SHP77 (cell line): ENCODE measurements around the gene SELENOW.
"Not testable (repeated sequence)": the region's sequence is repeated elsewhere in the genome, so short reads cannot be mapped to it uniquely, and the experiment has no call there.

Source experiments
- DNase-seq, 2 experiments: peaks; one replicate each; lab custom pipeline; 2025; lab: John Stamatoyannopoulos, UW

The SELENOW gene

DNA sequence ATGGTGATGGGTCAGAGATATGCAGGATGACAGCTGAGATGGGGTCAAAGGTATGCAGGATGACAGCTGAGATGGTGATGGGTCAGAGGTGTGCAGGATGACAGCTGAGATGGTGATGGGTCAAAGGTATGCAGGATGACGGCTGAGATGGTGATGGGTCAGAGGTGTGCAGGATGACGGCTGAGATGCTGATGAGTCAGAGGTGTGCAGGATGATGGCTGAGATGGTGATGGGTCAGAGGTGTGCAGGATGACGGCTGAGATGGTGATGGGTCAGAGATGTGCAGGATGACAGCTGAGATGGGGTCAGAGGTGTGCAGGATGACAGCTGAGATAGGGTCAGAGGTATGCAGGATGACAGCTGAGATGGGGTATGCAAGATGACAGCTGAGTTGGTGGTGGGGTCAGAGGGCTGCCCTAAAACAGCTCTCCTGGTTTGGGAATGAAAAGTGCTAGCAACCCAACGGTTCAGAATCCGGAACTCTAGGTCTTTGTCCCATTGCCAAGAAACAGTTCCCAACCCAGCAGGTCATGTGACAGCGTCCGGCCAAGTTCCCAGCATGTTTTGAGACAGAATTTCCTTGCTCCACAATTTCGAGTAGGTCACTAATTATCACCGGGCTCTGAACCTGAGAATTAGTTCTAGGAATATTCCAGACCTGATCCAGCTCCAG is 3.2 kb downstream of the SELENOW start:
- DNase-seq: no peak

DNA sequence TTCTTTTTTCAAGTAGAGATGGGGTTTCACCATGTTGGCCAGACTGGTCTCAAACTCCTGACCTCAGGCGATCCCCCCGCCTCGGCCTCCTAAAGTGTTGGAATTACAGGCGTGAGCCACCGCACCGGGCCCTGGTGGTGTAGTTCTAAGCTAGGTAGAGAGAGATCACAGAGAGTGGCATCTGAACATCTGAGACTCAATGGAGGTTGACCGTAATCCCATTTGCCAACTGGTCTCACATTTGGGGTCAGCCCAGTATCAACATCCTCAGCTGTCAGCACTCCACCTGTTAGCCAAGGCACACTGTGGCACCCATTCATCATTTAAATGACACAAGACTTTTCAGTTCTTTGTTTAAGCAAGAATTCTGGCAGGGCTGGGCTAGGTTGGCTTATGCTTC is 8.1 kb downstream of the SELENOW start:
- DNase-seq: no peak

DNA sequence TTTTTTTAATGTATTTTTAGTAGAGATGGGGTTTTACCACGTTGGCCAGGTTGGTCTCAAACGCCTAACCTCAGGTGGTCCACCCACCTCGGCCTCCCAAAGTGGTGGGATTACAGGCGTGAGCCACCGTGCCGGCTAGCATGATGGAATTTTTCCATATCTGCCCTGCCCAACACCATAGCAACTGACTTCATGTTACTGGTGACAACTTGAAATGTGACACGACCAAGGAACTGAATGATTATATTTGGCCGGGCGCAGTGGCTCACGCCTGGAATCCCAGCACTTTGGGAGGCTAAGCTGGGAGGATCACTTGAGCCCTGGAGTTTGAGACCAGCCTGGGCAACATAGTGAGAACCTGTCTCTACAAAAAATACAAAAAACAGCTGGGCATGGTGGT is 8.8 kb downstream of the SELENOW start:
- DNase-seq: not testable (repeated sequence)

GRCh38 chr19:47789811-47790210 is 11.3 kb downstream of the SELENOW start:
- DNase-seq: not testable (repeated sequence)

- peak; percentile 57 to 78 for DNase-seq
Observed at GRCh38 chr19:47790398-47790814, 11.9 kb downstream of the SELENOW start.

DNA sequence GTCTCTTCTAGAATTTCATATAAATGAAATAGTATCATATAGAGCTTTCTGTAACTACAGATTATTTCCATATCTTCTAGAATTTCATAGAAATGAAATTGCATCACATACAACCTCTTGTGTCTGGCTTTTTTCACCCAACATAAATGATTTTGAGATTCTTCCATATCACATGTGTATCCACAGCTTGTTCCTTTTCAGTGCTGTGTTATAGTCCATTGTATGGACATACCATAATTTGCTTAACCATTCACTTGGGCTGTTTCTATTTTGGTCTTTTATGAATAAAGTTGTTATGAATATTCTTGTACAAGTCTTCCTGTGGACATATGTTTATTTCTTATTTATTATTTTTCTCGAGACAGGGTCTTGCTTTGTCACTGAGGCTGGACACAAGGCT is 14.1 kb downstream of the SELENOW start:
- DNase-seq: no peak

GRCh38 chr19:47794526-47794925 is 16.0 kb downstream of the SELENOW start:
- DNase-seq: no peak

DNA sequence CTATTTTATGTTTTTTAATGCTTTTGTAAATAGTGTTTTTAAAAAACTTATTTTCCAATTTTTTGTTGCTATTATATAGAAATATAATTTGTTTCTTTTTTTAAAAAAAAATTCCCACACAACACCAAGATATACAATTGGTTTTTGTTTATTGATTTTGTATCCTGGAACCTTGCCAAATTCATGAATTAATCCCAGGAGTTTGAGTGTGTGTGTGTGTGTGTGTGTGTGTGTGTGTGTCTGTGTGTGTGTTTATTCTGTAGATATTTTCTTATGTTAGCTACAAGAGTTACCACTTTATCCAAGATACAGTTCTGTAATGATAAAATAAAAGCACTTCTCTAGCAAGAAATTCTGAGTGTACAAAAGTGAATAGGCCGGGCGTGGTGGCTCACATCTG is 18.3 kb downstream of the SELENOW start:
- no peak for DNase-seq

- DNase-seq: no peak
Observed at GRCh38 chr19:47797996-47798903, 19.7 kb downstream of the SELENOW start.

DNA sequence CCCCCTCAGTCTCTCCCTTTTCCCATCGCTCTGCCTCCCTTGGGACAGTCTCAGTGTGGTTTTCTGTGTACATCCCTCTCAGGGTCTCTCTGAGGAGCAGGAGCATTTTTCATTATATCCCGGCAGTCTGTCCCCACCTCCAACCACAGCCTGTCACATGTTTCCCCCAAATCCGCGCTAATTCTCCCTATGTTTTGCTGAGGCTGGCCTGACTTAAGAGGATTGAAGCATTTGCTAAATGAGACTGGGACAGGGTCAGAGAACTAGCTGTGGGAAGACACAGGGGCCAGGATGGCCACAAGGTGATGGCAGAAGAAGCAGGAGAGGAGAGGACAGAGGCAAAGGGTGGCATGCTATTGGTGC is 20.4 kb downstream of the SELENOW start:
- DNase-seq: no peak

DNA sequence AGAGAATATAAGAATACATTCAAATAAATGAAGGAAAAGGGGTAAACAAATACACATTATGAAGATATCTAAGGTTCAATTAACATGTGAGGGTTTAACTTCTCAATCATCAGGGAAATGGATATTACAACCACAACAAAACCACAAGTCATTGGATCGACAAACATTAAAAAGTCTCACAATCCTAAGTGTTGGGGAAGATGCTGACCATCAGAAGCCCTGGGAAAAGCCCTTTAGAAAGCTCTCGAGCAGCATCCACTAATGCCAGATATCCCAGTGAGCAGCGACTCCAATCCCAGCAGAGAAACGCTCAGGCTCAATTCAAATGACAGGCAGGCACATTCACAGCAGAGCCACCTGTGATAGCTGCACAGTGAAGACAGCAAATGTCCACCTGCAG is 22.8 kb downstream of the SELENOW start:
- no peak for DNase-seq

DNA sequence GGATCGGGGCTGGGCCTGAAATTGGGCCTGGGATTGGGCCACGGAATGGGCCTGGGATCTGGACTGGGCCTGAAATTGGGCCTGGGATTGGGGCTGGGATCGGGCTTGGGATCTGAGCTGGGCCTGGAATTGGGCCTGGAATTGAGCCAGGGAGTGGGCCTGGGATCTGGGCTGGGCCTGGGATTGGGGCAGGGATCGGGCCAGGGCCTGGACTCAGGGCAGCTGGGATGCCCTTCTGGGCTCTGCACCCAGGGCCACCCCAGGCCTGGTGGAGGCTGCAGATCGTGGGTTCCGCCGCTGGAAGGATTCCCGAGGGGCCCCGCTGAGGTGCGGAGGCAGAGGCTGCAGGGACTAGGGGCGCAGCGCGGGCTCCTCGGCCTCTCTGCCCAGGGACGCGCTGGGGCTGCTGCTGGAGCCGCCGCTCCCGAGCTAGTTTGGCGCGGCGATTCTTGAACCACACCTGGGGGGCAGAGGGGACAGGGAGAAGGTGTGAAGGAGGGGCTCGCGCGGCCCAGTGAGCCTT is 24.1 kb downstream of the SELENOW start:
- no peak for DNase-seq

GRCh38 chr19:47803148-47803547 is 24.6 kb downstream of the SELENOW start:
- DNase-seq: not testable (repeated sequence)

- DNase-seq: not testable (repeated sequence)
Observed at GRCh38 chr19:47803671-47804070, 25.2 kb downstream of the SELENOW start.

- DNase-seq: not testable (repeated sequence)
Observed at GRCh38 chr19:47804451-47804850, 25.9 kb downstream of the SELENOW start, which contains the start of gene TPRX1. Gene TPRX1, minus strand, starts transcription at chr19:47804551. Its CDS starts 12 bp downstream, at chr19:47804539.

- DNase-seq: no peak
Observed at GRCh38 chr19:47805313-47805712, 26.8 kb downstream of the SELENOW start.

DNA sequence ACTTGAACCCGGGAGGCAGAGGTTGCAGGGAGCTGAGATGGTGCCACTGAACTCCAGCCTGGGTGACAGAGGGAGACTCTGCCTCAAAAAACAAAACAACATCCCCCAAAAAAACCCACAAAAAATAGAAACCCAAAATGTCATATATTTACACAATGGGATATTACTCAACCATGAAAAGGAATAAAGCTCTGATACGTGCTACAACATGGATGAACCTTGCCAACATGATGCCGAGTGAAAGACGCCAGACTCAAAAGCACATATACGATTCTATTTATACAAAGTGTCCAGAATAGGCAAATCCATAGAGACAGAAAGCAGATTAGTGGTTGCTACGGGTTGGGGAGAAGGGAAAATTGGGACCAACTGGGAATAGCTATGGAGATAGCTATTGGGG is 27.9 kb downstream of the SELENOW start:
- no peak for DNase-seq

- peak; percentile 47 to 69 for DNase-seq
Observed at GRCh38 chr19:47813304-47813994, 34.9 kb downstream of the SELENOW start.

DNA sequence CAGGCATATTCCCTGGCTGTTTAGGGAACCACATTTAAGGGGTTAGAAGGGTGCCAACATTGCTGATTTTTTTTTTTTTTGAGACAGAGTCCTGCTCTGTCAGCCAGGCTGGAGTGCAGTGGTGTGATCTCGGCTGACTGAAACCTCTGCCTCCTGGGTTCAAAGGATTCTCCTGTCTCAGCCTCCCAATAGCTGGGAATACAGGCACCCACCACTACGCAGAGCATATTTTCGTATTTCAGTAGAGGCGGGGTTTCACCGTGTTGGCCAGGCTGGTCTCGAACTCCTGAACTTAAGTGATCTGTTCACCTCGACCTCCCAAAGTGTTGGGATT is 35.5 kb downstream of the SELENOW start:
- no peak for DNase-seq

DNA sequence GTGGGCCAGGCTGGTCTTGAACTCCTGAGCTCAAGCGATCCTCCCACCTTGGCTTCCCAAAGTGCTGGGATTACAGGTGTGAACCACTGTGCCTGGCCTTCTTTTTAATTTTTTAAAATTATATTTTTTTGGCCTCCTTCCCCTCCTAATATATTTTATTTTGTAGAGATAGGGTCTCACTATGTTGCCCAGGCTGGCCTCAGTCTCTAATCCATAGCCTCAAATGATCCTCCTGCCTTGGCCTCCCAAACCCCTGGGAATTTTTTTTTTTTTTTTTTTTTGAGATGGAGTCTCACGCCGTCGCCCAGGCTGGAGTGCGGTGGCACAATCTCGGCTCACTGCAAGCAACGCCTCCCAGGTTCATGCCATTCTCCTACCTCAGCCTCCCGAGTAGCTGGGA is 37.8 kb downstream of the SELENOW start:
- DNase-seq: not testable (repeated sequence)

GRCh38 chr19:47818221-47818620 is 39.7 kb downstream of the SELENOW start:
- not testable (repeated sequence) for DNase-seq

- DNase-seq: no peak
Observed at GRCh38 chr19:47819858-47820257, 41.4 kb downstream of the SELENOW start.
